GM10266 (cell line): ENCODE results near the gene ATF6B.
"Not testable (repeated sequence)": the region's sequence is repeated elsewhere in the genome, so short reads cannot be mapped to it uniquely, and the experiment has no call there.

Experiments
- DNase-seq: peaks from one replicate; pipeline ENCODE4 v3.0.0; 2012; ENCODE audit errors: extremely low spot score
- TF ChIP-seq, protein P1 (sequence below): IDR thresholded peaks from 2 replicates; pipeline ENCODE4 v1.5.1; 2012; ENCODE audit warnings: mild to moderate bottlenecking, low read depth; ENCODE audit not compliant: control insufficient read depth, insufficient read depth; ENCODE audit errors: missing control alignments

The ATF6B gene

DNA sequence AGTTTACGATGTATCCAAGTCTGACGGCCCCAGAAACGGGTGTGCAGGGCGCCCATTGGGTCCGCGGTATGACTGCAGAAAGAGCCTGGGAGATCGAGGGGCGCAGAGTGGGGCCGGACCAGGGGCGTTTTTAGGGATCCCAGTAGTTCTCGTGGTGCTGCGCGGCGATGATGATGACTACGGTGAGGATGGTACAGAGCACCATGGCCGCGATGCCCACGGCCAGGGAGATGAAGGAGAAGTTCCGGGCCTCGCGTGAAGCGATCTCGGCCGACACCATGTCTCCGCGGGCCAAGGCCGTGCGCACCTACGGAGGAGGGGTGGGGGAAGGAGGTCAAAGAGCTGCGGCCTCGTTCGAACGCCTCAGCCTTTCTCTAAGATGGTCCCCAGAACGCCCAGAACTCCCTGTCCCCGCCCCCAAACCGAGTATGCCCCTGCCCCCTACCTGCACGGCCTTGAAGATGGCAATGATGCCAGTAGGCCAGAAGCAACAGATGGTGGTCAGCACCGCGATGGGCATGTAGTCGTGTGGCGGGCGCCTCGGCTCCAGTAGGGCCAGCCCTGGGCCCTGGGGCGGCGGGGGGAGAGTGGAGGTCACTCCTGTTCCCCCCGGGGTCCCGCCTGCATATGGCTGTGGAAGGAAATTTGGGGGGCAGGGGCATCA lies 21.2 kb upstream of the ATF6B start:
- TF ChIP-seq, protein P1, sequence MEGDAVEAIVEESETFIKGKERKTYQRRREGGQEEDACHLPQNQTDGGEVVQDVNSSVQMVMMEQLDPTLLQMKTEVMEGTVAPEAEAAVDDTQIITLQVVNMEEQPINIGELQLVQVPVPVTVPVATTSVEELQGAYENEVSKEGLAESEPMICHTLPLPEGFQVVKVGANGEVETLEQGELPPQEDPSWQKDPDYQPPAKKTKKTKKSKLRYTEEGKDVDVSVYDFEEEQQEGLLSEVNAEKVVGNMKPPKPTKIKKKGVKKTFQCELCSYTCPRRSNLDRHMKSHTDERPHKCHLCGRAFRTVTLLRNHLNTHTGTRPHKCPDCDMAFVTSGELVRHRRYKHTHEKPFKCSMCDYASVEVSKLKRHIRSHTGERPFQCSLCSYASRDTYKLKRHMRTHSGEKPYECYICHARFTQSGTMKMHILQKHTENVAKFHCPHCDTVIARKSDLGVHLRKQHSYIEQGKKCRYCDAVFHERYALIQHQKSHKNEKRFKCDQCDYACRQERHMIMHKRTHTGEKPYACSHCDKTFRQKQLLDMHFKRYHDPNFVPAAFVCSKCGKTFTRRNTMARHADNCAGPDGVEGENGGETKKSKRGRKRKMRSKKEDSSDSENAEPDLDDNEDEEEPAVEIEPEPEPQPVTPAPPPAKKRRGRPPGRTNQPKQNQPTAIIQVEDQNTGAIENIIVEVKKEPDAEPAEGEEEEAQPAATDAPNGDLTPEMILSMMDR, result no peak
- DNase-seq, result no peak

DNA sequence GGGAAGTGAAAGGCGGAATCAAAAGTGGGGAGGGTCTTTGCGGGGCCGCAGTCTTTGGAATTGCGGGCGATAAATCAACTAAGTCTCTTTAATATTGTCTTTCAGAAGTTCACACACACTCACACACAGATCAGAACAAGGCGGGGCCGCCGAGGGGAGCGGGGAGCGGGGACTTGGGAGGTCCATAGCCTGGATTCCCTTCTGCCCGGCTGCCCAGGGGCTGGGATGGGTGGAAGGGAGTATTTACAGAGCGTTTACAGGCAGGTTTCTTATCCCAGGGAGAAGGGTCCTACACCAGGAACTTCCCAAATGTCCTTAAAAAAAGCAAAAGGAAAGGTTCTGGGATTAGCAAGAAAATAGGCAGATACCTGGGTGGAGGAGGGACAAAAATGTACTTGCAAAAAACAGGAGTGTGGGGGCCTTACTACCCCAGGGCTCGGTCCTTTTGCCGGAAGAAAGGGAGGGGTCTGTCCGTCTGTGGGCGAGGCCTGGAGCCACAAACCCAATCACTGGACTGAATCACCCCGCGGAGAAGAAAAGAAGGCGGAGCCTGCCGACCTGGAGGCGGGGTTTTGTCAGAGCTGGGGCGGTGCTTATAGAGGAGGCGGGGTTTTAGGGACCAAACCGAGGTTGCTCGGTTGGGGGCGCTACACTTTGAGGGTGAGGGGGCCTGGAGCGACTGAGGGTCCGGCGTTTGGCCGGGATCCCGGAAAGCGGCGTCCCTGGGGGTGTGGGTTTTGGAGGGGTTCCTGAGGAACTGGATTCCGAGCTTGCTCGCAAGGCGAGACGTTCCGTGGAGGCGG lies 20.4 kb upstream of the ATF6B start:
- TF ChIP-seq, protein P1, result no peak
- DNase-seq, result no peak

DNA sequence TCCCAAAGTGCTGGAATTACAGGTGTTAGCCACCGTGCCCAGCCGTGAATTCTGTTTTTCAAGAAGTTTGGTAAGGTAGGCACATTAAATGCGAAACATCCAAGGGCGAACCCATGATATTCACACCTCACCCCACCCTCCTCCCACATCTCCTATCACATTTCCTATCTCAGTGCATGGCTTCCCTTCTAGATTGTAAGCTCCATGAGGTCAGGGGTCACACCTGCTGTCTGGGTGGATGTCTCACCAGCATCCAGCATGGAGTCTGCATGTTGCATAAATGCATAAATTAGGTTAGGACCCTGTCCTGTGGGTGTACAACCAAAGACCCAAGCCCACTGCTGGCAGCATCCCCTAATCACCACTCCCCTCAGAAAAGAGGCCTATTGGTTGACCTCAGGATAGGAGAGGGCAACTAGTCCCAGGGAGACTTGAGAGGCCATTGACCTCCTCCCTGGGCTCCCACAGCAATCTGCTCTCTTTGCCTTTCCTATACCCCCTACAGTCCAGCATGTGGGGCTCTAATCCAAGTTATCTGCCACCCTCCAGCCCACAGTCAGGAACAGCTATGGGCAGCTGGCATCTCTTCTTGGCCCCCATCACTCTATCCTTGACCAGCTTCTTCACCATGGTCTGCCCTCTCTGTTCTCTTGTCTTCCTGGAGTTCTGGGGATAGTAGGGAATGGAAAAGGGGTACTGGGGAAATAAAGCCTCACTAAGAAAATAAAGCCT lies 19.5 kb upstream of the ATF6B start:
- DNase-seq, result no peak
- TF ChIP-seq, protein P1, result no peak

- no peak for DNase-seq
- TF ChIP-seq, protein P1, result no peak
Measured at GRCh38 chr6:32146687-32147086, 18.6 kb upstream of the ATF6B start.

GRCh38 chr6:32146287-32146686 lies 18.2 kb upstream of the ATF6B start:
- TF ChIP-seq, protein P1, result no peak
- no peak for DNase-seq

GRCh38 chr6:32144238-32144637 lies 16.2 kb upstream of the ATF6B start:
- not testable (repeated sequence) for DNase-seq

- DNase-seq, result no peak
- TF ChIP-seq, protein P1, result no peak
Measured at GRCh38 chr6:32140420-32141046, 12.5 kb upstream of the ATF6B start.
